Measurements from ENCODE around the gene LPAR6.

Gene LPAR6

GRCh38 chr13:48448285-48448958 lies 35.5 kb upstream of the LPAR6 start:
- peak overlapping the region; percentile 69 for H3K27ac ChIP-seq
- H3K4me1 ChIP-seq (ENCODE audit: control insufficient read depth in 1 of 2, insufficient read depth in 1 of 2, low read depth in 1 of 2, low read length in 1 of 2): peaks cover 17 to 20% of the 10 kb centered on the region in 2 experiments
- H3K9me3 ChIP-seq: no peaks in the 10 kb centered on the region
- no peaks in the 10 kb centered on the region for H3K27me3 ChIP-seq
- H3K4me3 ChIP-seq (ENCODE audit: low read depth in 1 of 2, low read length in 1 of 2): peak overlapping the region; percentile 42 to 49
- no peak for TF ChIP-seq CTCF (IDR thresholded peaks at IDR 0.05)
- no peaks in the 10 kb centered on the region for H3K36me3 ChIP-seq

GRCh38 chr13:48446464-48446863 lies 33.6 kb upstream of the LPAR6 start:
- Histone ChIP-seq H3K27me3 (no peaks in the 10 kb centered on the region), H3K4me3 (ENCODE audit: low read depth in 1 of 2, low read length in 1 of 2) (no peak overlapping the region), H3K27ac (no peak overlapping the region), H3K4me1 (ENCODE audit: control insufficient read depth in 1 of 2, insufficient read depth in 1 of 2, low read depth in 1 of 2, low read length in 1 of 2) (peaks cover 17 to 20% of the 10 kb centered on the region in 2 experiments), H3K36me3 (no peaks in the 10 kb centered on the region), H3K9me3 (no peaks in the 10 kb centered on the region)
- TF ChIP-seq CTCF (IDR thresholded peaks at IDR 0.05): no peak

- H3K4me3 ChIP-seq (ENCODE audit: low read depth in 1 of 2, low read length in 1 of 2): no peak overlapping the region
- no peak overlapping the region for H3K27ac ChIP-seq
- peaks cover 6 to 7% of the 10 kb centered on the region in 2 experiments for H3K4me1 ChIP-seq (ENCODE audit: control insufficient read depth in 1 of 2, insufficient read depth in 1 of 2, low read depth in 1 of 2, low read length in 1 of 2)
- TF ChIP-seq CTCF (IDR thresholded peaks at IDR 0.05): no peak
- H3K9me3 ChIP-seq: no peaks in the 10 kb centered on the region
- no peaks in the 10 kb centered on the region for H3K27me3 ChIP-seq
- H3K36me3 ChIP-seq: no peaks in the 10 kb centered on the region
These were observed 30.7 kb upstream of the LPAR6 start for GRCh38 chr13:48443442-48444208.

GRCh38 chr13:48437371-48437770 lies 24.5 kb upstream of the LPAR6 start:
- TF ChIP-seq CTCF (IDR thresholded peaks at IDR 0.05): no peak
- H3K4me1 ChIP-seq (ENCODE audit: control insufficient read depth in 1 of 2, insufficient read depth in 1 of 2, low read depth in 1 of 2, low read length in 1 of 2): no peaks in the 10 kb centered on the region
- H3K27ac ChIP-seq: no peak overlapping the region
- no peaks in the 10 kb centered on the region for H3K9me3 ChIP-seq
- no peaks in the 10 kb centered on the region for H3K27me3 ChIP-seq
- no peaks in the 10 kb centered on the region for H3K36me3 ChIP-seq
- H3K4me3 ChIP-seq (ENCODE audit: low read depth in 1 of 2, low read length in 1 of 2): no peak overlapping the region

GRCh38 chr13:48436661-48437288 lies 23.9 kb upstream of the LPAR6 start:
- no peaks in the 10 kb centered on the region for H3K27me3 ChIP-seq
- H3K4me3 ChIP-seq (ENCODE audit: low read depth in 1 of 2, low read length in 1 of 2): no peak overlapping the region
- H3K36me3 ChIP-seq: no peaks in the 10 kb centered on the region
- no peaks in the 10 kb centered on the region for H3K4me1 ChIP-seq (ENCODE audit: control insufficient read depth in 1 of 2, insufficient read depth in 1 of 2, low read depth in 1 of 2, low read length in 1 of 2)
- no peaks in the 10 kb centered on the region for H3K9me3 ChIP-seq
- TF ChIP-seq CTCF (IDR thresholded peaks at IDR 0.05): no peak
- no peak overlapping the region for H3K27ac ChIP-seq
